Right ventricle myocardium inferior (tissue), 1 donor: Measurements from ENCODE around the gene VEZF1. TPM values are rescaled to one million over a fixed set of nuclear protein-coding genes. Genes with fewer than 3 reads are reported as not detected.

Source experiments
- total RNA-seq: library from RNA; stranded (reverse); fragmentation: NEBNext Ultra II Directional; extraction: Animal tissue kit (Norgen Biotek cat#: 25700); gene quantifications from one replicate; pipeline ENCODE4 v1.2.1, GENCODE V29; 2021
- donor health status: DM: no; HTN: yes; CAD: no; lungs with severe emphysema.

VEZF1 gene
- total RNA-seq, 1 donor from 2014 or later: 74.2 TPM

Other genes with a start within 250 kb of the VEZF1 start
- not detected for gene CCDC182, start 243.0 kb downstream of the VEZF1 start, total RNA-seq
- 86.7 TPM for gene MRPS23, start 138.2 kb downstream of the VEZF1 start, total RNA-seq
- 49.1 TPM for gene CUEDC1, start 32.8 kb downstream of the VEZF1 start, total RNA-seq
- 92.8 TPM for gene SRSF1, start 19.0 kb upstream of the VEZF1 start, total RNA-seq
- gene DYNLL2, start 95.2 kb upstream of the VEZF1 start, total RNA-seq: 81.4 TPM
- gene OR4D1, start 160.1 kb upstream of the VEZF1 start, total RNA-seq: not detected
- not detected for gene OR4D2, start 178.7 kb upstream of the VEZF1 start, total RNA-seq
- gene EPX, start 204.5 kb upstream of the VEZF1 start, total RNA-seq: not detected
- 7.7 TPM for gene MKS1, start 231.0 kb upstream of the VEZF1 start, total RNA-seq